Fibroblast of pulmonary artery (primary cell): Measurements from ENCODE around the gene SEMA4G.
A peak's percentile ranks its signal among the peaks of the same experiment; 100 is the strongest.

Experiments used
- DNase-seq: peaks from one replicate; pipeline ENCODE4 v3.0.0-alpha.2; 2010; ENCODE audit warnings: low read depth
- H3K4me3 ChIP-seq: replicated peaks from 2 replicates; pipeline ENCODE4 v1.5.1; 2011; ENCODE audit warnings: low read depth, mild to moderate bottlenecking, control low read depth, low read length, moderate library complexity
- CTCF ChIP-seq: IDR thresholded peaks from 2 replicates; pipeline ENCODE4 v1.5.1; 2011; ENCODE audit warnings: mild to moderate bottlenecking, control low read depth, low read length, inconsistent platforms; ENCODE audit errors: missing control alignments

The SEMA4G gene

GRCh38 chr10:101007099-101007711, 37.9 kb downstream of the SEMA4G start:
- no peak overlapping the region for H3K4me3 ChIP-seq
- no peak for TF ChIP-seq CTCF
- DNase-seq: no peak

GRCh38 chr10:101007915-101008822, 38.9 kb downstream of the SEMA4G start:
- no peak for DNase-seq
- TF ChIP-seq CTCF: no peak
- no peak overlapping the region for H3K4me3 ChIP-seq

- no peak for TF ChIP-seq CTCF
- no peak for DNase-seq
- H3K4me3 ChIP-seq: no peak overlapping the region
Observed at GRCh38 chr10:101008823-101009423, 39.6 kb downstream of the SEMA4G start.

- TF ChIP-seq CTCF: no peak
- H3K4me3 ChIP-seq: no peak overlapping the region
- no peak for DNase-seq
Observed at GRCh38 chr10:101010329-101010728, 41.0 kb downstream of the SEMA4G start.

- TF ChIP-seq CTCF: peak; percentile 51
- no peak for DNase-seq
- no peak overlapping the region for H3K4me3 ChIP-seq
Observed at GRCh38 chr10:101011517-101012423, 42.5 kb downstream of the SEMA4G start.
